Stimulated activated CD4-positive, alpha-beta T cell treated with anti-CD3 and anti-CD28 coated beads, Interleukin-15, amount 100 ng/mL, for 48 hours (primary cell): Measurements from ENCODE around the gene BICC1.

Source experiments
- DNase-seq, 2 donors: peaks; one replicate each; pipeline ENCODE4 v3.0.0-alpha.2; 2020; ENCODE audit warnings: low read depth in 2 of 2

The BICC1 gene

GRCh38 chr10:58608351-58608750, 95.7 kb downstream of the BICC1 start:
- no peak for DNase-seq

GRCh38 chr10:58608826-58609531, 96.3 kb downstream of the BICC1 start:
- no peak for DNase-seq

- DNase-seq: no peak
These were observed 97.0 kb downstream of the BICC1 start for GRCh38 chr10:58609532-58610150.

GRCh38 chr10:58615237-58615935, 102.7 kb downstream of the BICC1 start:
- no peak for DNase-seq

GRCh38 chr10:58618158-58618676, 105.5 kb downstream of the BICC1 start:
- DNase-seq: no peak

- no peak for DNase-seq
These were observed 108.9 kb downstream of the BICC1 start for GRCh38 chr10:58621379-58622077.

- no peak for DNase-seq
These were observed 109.6 kb downstream of the BICC1 start for GRCh38 chr10:58622246-58622645.

GRCh38 chr10:58625070-58625469, 112.4 kb downstream of the BICC1 start:
- no peak for DNase-seq

- DNase-seq: no peak
These were observed 114.7 kb downstream of the BICC1 start for GRCh38 chr10:58627392-58627791.

GRCh38 chr10:58631715-58632114, 119.0 kb downstream of the BICC1 start:
- no peak for DNase-seq

GRCh38 chr10:58632216-58632615, 119.5 kb downstream of the BICC1 start:
- DNase-seq: no peak

GRCh38 chr10:58637352-58637751, 124.7 kb downstream of the BICC1 start:
- DNase-seq: no peak

GRCh38 chr10:58638388-58638787, 125.7 kb downstream of the BICC1 start:
- no peak for DNase-seq

- no peak for DNase-seq
These were observed 128.4 kb downstream of the BICC1 start for GRCh38 chr10:58641095-58641531.

- DNase-seq: no peak
These were observed 129.0 kb downstream of the BICC1 start for GRCh38 chr10:58641708-58642107.

GRCh38 chr10:58642283-58642682, 129.6 kb downstream of the BICC1 start:
- no peak for DNase-seq

GRCh38 chr10:58642916-58643428, 130.3 kb downstream of the BICC1 start:
- no peak for DNase-seq

GRCh38 chr10:58644311-58644710, 131.6 kb downstream of the BICC1 start:
- DNase-seq: no peak

- no peak for DNase-seq
These were observed 132.9 kb downstream of the BICC1 start for GRCh38 chr10:58645416-58646146.

GRCh38 chr10:58647376-58648112, 134.9 kb downstream of the BICC1 start:
- DNase-seq: no peak
